ENCODE data around the gene ITGA2.

ITGA2 gene

DNA sequence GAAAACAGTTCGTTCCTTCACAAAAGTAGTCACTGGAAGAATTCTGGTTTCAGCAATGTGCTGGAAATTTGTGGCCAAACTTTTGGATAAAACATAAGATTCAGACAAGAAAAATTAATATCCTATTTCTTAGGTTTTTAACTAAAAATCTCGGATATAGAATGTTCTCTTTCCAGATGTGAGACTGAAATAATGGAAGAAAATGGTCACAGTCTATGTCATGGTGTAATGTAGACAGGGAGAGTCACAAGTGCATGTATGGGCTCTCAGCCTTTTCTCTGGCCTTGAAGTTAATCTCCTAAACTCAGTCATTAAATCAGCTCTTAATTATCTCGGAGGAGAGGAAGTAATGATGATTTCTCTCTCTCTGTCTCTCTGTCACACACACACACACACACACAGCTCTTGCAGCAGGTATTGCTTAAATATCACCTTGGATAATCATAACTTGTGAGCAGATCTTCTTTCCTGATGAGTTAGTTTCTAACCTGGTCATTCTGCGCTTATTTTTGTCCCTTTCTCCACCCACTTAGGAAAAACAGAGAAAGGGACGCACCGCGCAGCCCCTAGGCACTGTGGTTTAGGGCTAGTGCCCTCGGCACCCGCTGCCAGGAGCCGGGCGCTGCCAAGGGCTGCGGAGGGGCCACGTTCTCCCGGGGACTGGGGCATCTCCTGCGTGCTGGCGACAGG is 672 bp upstream of the ITGA2 start:
- no peak for DNase-seq (ENCODE audit: low read depth)

DNA sequence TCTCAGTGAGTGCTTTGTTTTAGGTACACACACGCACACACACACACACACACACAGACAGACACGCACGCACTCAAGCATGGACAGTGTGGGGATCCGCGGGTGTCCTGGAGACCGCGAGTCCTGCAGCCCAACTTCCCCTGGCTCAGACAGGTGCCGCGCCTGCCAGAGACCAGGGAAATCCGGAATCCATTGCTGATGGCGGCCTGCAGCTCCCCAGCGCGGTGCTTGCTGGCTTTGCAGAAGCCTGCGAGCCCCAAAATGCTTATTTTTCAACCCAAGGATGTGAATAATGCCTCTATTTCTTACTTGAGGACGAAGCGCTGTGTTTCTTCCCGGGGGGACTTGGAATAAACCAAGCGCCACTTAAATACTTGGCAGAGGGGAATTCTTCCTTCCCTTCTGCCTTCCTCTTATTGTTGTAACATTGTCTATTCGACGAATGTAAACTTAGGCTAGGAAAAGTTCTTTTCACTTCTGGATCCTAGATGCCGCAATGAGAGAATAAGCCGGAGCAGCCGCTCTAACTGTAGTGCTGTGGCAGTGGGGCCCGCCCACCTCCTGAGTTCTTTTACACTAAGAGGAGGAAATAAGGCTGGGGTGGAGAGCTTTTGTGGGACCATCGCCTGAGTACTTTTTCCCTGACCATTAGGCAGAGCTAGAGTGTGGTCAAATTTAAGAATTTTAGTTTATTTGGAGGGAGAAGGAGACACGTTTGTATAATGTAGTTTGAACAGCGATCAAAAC is 802 bp downstream of the ITGA2 start:
- peak; percentile 10 for DNase-seq (ENCODE audit: low read depth)

DNA sequence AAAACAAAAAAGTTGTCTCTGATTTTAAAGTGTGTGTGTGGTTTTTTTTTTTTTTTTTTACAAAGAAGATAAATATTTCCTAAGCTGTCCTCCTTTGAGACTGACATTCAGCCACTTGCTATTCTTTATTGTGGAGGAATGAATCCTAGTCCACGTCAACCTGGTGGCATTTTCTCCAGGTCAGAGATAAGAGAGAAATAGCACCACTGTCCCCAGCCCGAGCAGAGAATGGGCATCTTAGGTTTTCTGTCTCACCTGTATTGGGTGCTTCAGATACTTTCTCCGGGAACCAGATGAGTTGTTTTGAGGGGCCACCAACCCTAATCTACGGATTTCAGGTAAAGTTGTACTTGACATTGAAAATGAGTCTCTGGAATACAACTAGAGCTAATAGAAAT is 1.4 kb downstream of the ITGA2 start:
- DNase-seq (ENCODE audit: low read depth), result no peak

DNA sequence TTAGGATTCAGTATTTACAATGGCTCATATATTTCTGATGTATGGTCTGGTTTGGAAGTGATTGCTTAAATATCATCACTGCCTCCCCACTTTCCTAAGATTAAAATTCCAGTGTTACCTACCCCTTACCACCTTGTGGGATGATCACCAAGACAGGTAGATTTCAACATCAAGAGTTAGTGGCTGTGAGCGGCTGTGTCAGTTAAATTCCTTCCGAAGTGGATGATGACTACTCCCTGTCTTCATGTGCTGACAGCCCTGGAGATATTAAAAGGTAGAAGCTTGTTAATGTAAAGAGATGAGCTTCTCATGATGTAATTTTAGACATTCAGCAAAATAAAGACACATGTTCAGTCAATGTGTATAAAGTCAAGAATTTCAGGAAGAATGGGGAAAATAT is 4.2 kb downstream of the ITGA2 start:
- DNase-seq (ENCODE audit: low read depth), result no peak

DNA sequence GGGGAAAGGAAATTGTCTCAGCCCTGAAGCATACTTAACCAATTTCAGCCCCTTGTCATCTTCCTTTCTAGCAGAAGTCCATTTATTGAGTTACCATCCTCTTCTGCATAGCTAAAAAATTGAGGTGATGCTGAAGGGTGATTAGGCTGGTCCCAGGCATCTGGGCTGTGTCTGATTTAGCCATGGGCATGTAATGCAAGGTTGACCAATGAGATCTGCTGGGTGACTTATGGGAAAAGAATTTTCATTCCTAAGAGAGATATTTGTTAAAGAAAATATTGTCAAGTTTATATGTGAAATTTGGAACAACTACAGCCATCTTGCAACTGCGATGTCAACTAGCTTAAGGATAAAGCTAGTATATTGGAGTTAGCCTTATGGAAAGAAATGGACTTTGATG is 5.1 kb downstream of the ITGA2 start:
- no peak for DNase-seq (ENCODE audit: low read depth)

DNA sequence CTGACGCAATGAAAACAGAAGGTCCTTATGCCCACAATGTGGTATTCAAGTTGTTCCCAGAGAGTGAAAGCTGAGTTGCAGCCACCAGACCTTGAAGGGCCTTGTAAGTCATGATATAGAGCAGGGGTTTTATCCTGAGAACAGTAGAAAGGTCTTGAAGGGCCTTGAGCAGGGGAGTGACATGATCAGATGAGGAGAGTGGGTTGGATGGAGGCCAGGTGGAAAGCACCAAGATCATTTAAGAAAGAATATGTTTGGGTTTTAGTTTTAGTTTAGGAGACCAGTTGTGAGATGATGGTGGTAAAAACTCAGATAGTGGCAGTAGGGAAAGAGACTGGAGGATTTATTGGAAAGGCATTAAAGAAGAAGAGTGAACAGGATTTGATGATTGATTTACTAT is 5.9 kb downstream of the ITGA2 start:
- no peak for DNase-seq (ENCODE audit: low read depth)

DNA sequence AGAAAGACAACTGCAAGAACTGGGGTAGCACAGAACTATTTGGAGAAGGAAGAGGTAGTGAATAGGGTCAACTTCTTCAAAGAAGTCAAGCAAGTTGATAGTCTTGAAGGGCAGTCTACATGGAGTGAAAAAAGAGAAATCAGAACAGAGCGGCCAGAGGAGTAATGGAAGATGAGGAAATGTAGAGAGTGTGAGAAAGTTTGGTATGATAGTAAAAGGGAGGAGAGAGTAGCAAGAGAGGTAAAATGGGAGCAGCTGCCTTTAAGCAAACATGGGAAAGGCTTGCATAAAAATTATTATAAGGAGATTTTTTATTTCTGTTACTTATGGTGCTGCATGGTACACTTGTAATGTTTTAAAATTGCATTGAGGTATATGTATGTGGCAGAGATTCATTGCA is 6.8 kb downstream of the ITGA2 start:
- no peak for DNase-seq (ENCODE audit: low read depth)

DNA sequence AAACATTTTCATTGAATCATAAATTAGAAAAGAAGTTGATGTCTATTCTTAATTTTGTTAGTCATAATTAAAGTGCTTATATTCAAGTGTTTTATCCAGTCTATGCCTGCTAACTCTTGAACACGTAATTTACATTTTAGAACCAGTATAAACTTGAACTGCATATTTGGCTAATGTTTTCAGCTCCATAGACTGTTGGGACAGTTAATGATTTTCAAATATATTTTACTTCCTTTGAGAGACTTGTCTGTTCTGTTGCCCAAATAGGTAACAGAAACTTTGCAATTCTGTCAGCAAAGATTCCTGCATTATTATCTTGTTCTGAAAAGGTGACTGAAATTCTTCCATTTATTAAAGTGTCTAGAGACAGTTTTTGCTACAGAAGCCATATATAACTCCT is 7.8 kb downstream of the ITGA2 start:
- DNase-seq (ENCODE audit: low read depth), result no peak

DNA sequence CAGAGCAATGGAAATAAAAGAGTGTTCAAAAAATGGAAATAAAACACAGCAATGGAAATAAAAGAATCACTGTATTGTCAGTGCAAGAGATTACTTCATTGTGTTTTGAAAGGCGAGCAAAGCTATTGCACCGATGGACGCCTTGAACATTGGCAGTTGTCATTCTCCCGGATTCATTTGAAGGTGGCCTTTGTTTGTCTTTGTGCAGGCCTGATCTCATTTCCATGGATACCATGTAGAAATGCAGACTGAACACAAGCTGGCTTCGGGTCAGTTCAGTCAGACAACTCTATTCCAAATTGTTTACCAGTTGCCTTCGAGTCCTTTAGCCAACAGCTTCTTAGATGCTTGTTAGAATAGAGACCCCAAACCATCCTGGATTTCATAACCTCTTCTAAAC is 8.3 kb downstream of the ITGA2 start:
- no peak for DNase-seq (ENCODE audit: low read depth)

DNA sequence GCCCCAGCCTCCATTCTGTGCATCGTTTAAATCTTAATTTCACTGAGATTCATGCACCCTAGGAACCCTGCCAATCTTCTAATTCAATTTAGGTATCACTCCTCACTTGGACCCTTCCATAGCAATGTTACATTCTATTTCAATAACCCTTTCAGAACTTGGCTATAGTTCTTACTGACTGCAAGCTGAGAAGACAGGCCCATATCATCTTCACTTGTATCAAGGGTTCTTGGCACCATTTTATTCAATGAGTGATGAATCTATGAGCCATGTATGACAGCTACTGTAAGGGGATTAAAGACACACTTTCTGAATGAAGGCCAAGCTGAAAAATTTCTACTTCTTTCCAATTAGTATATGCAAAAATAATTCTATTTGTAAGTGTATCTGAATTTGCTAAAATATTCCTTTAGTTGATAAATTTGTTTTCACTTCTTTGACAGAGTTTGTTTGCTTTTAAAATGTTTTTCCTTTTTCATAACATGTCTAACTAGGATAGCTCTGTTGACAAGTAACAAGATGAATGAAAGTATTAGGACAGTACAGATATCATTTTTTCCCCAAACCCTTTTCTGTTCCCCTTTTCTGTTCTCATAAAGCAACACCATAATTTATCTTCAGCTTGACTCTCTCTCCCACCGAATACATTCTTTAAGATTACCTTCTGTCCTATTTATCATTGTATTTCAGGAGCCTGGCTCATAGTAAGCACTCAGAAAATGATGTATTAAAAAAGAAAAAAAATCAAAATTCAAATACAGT is 9.6 kb downstream of the ITGA2 start:
- DNase-seq (ENCODE audit: low read depth), result no peak

DNA sequence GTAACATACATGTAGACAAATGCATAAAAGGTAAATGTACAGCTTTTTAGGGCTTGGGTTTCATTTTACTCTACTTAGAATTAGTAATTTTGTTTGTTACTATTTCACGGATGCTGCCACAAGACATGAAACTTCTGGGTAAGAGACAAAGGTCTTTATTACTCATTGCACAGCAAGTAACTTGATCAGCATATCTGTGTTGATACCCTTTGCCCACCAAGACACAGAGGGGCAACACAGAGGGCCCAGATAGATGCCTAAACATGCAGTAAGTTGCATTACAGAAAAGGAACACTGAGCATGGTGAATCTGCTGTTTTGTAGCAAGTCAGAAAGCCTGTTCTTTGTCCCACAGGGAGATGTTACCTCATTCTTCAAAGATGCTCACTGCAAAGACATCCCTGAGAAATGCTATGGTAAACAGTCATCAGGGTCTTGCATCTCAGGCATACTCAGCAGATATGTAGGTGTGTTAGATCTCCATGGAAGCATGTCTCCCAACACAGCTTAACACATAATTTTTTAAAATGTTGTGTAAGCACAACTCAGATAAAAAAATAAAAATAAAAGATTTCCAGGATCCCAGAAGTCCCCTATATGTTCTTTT is 10.3 kb downstream of the ITGA2 start:
- DNase-seq (ENCODE audit: low read depth), result no peak

DNA sequence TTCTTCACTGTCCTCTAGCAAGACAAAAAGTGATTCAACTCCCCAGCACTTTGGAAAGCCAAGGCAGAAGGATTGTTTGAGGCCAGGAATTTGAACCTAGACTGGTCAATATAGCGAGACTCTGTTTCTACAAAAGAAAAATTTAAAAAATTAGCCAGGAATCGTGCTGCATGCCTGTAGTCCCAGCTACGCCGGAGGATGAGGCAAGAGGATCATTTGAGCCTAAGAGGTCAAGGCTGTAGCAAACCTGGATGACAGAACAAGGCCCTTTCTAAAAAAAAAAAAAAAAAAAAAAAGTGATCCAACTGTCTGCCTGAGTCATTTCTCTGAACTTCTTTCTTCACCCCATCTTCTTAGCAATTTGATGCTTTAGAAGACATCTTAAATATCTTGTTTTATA is 12.4 kb downstream of the ITGA2 start:
- no peak for DNase-seq (ENCODE audit: low read depth)

DNA sequence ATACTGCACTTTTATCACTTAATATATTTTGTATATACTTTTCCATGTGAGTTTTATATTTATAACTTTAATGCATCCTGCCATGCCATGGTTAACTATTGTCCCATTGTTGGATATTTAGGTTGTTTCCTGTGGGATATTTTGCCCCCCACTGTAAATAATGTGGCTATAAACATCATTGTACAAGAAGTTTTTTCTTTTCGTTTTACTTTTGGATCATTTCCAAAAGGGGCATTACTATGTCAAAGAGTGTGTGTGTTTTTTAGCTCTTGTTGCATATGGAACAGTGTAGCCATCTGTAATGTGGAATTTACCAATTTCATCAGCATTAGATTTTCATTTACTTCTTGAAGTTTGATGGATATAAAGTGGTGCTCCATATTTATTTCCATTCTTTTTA is 13.3 kb downstream of the ITGA2 start:
- no peak for DNase-seq (ENCODE audit: low read depth)

DNA sequence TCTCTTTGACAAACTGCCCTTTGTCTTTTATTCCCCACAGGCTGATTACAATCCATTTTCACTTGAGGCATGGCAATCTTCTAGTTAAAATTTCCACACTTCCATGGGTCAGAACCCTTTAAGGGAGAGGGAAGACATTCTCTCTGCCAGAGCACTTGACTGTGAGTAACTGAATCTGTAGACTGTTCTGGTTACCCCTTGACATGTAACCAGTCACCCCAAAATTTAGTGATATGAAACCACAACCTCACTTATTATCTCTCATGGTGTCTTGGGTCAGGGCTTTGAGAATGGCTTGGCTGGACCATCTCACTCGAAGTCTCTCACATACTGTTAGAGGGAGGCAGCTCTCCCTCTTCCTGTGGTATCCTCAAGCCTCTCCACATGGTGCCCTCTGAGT is 14.0 kb downstream of the ITGA2 start:
- DNase-seq (ENCODE audit: low read depth), result no peak

DNA sequence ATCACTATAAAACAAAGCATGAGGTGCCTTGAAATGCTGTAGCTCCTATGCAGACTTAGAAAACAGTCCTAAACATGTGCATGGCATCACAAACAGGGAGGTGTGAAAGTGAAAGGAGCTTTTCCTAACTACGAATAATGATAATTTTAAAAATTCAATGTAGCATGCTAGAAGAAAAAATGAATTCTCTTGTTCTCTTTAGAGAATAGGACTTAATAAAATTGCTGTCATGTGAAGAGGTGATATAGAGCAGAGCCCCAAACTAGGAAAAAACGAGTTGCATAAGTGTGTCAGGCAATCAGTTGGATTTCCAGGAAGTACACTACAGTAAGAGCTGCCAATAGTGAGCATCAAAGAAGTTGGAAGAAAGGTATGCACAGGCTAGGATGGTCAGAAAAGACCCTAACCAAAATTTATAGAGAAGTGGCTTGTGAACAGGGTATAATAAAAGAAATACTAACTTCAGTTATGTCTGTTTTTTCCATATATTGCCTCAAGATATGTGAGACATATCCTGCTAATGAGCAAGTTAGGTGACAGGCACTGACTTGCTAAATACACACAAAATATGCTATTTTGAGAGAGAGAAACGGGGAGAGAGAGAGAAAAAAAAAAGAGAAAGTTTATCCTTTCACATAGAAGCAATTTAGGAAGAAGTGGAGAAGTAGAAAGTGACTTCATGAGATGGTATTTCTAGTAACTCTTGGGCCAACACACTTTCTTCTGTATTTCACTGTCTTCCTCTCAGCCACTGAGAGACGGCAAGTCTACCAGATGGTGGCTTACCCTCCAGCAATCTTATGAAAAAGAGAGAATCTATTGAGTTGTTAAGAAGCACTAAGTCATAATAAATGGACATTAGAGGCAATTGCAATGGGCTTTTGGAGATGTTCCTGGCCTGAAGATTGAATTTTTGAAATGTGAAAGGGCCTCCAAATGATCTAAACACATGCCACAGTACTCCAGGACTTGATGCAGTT is 18.0 kb downstream of the ITGA2 start:
- no peak for DNase-seq (ENCODE audit: low read depth)

DNA sequence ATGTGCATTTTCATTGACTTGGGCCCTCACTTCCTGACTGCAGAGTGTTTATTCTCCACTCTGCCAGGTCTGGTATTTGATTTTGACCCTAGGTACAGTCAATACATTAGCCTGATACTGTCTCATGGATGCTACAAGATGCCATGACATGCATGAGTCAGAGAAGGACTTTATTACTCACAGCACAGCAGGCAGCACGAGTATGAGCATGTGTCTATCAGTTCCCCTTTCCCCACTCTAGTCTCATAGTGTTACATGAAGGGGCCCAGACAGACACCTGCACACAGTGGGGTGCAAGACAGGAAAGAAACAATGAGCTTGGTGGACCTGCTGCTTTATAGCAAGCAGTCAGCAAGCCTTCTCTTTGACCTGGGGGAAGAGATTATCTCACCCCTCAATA is 19.6 kb downstream of the ITGA2 start:
- no peak for DNase-seq (ENCODE audit: low read depth)

DNA sequence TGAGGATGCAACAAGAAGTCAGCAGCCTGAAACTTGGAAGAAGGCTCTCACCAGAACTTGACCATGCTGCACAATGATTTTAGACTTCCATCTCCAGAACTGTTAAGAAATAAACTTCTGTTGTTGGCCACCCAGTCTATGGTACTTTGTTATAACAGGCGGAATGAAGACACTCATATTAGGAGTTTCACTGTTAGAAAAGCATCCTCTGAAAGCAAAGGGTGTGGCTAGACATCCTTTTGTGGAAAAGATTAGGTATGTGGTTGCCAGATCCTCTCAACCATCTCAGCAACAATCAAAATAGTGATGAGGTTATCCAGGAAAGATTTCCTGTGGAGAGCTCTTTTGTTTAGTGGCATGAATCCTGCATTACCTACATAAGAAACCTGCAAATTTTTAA is 20.7 kb downstream of the ITGA2 start:
- DNase-seq (ENCODE audit: low read depth), result no peak

DNA sequence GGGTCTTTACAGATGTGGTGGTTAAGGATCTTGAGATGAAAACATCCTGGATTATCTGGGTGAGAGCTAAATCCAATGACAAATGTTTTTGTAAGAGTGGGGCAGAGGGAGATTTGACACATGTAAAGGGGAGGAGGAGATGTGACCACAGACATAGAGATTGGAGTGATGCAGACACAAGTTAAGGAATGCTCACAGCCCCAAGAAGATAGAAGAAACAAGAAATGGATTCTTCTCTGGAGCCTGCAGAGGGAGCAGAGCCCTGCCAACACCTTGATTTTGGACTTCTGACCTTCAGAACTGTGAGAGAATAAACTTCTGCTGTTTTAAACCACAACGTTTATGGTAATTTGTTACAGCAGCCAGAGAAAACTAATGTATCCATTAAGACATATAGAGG is 21.7 kb downstream of the ITGA2 start:
- no peak for DNase-seq (ENCODE audit: low read depth)

DNA sequence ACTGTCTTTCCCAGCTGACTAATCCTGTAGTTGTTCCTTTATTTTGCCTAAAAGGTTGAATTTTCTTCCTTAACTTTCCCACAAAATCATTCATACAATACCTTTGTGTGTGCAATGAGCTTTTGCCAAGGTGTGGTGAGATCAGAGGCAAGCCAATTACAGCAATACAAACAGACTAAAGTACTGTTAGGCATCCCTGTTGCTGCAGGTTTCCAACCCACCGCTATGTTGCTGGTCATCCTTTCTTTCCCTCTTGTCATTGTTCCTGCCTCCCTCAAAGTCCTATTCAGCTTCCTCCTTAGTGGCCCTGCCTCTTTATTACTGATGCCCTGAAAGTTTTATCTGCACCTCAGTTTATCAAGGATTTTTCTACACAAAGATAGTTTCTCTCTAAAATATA is 22.1 kb downstream of the ITGA2 start:
- no peak for DNase-seq (ENCODE audit: low read depth)

DNA sequence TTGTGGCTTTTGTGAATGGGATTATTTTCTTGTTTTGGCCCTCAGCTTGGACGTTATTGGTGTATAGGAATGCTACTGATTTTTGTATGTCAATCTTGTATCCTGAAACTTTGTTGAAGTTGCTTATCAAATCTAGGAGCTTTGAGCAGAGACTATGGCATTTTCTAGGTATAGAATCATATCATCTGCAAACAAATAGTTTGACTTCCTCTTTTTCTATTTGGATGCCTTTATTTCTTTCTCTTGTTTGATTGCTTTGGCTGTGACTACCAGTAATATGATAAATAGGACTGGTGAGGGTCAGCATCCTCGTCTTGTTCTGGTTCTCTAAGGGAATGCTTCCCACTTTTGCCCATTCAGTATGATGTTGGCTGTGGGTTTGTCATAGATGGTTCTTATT is 24.7 kb downstream of the ITGA2 start:
- DNase-seq (ENCODE audit: low read depth), result no peak

DNA sequence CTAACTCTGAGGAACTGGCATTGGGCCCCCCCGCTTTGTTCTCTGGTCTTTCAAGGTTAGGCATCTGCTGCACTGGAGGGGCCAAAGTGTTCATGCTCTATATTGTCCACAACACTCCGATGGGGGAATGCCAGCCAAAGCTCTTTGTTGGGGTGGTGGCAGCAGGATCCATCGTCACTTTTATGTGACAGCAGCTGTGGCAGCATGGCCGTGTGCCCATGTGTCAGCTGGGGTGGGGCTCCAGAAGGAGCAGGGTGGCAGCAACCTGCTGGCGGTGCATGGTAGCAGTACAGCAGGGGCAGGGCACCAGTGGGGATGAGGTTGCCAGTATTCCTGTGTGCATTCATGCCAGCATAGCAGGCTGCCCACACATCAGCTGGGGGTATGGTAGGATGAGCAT is 28.2 kb downstream of the ITGA2 start:
- DNase-seq (ENCODE audit: low read depth), result no peak

All from activated T-cell treated with anti-CD3 and anti-CD28 coated beads for 1 hour (primary cell).